ENCODE results near the gene ENAH. TPM values are rescaled to one million over a fixed set of nuclear protein-coding genes. Genes with fewer than 3 reads are reported as not detected.
"Not testable (repeated sequence)": the region's sequence is repeated elsewhere in the genome, so short reads cannot be mapped to it uniquely, and the experiment has no call there.

Gene ENAH
- total RNA-seq, 1 donor from 2014 or later: 179 TPM

DNA sequence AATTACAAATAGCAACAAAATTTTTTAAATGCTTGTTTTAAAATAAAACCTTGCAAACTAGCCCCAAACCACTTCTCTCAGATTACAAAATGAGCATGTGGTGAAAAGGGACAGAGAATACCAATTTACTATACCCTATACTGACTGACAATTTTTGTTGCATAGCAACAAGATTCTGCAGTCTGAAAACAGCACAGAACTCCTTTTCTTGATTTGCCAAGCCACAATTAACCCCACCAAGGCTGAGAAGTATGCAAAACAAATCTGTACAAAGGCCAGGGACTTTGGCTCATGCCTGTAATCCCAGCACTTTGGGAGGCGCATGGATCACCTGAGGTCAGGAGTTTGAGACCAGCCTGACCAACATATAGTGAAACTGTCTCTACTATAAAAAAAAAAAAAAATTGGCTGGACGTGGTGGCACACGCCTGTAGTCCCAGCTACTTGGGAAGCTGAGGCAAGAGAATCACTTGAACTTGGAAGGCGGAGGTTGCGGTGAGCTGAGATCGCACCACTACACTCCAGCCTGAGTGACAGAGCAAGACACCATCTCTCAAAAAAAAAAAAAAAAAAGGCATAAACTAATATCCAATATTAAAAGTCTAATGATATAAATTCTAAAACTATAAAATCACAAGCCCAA is 21.8 kb downstream of the ENAH start:
- Mint-ChIP-seq H3K4me1 (peaks cover 52% of the 10 kb centered on the region), H3K4me3 (no peak overlapping the region), H3K36me3 (ENCODE audit: low read depth) (no peaks in the 10 kb centered on the region), H3K27me3 (ENCODE audit: low read depth) (no peaks in the 10 kb centered on the region), H3K9me3 (no peaks in the 10 kb centered on the region), H3K27ac (ENCODE audit: unreplicated experiment) (no peak overlapping the region)
- no peak for DNase-seq (ENCODE audit: low read depth, low spot score)
- TF ChIP-seq, protein P1, sequence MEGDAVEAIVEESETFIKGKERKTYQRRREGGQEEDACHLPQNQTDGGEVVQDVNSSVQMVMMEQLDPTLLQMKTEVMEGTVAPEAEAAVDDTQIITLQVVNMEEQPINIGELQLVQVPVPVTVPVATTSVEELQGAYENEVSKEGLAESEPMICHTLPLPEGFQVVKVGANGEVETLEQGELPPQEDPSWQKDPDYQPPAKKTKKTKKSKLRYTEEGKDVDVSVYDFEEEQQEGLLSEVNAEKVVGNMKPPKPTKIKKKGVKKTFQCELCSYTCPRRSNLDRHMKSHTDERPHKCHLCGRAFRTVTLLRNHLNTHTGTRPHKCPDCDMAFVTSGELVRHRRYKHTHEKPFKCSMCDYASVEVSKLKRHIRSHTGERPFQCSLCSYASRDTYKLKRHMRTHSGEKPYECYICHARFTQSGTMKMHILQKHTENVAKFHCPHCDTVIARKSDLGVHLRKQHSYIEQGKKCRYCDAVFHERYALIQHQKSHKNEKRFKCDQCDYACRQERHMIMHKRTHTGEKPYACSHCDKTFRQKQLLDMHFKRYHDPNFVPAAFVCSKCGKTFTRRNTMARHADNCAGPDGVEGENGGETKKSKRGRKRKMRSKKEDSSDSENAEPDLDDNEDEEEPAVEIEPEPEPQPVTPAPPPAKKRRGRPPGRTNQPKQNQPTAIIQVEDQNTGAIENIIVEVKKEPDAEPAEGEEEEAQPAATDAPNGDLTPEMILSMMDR (conservative IDR thresholded peaks at IDR 0.05): no peak

DNA sequence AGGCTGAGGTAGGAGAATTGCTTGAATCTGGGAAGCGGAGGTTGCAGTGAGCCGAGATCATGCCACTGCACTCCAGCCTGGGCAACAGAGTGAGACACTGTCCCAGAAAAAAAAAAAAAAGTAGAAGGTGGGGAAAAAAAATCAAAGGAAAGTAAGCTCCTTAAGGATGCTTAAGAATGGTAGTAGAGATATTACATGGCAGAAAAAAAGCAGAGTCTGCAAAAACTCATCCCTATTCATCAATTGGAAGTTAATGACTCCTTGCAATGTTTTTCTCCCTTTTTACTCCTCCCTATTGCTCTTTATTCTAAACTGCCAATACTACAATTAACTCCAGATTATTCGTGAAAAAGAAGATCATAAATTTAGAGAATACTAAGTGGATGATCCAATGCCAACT is 23.4 kb downstream of the ENAH start:
- Mint-ChIP-seq H3K27ac (ENCODE audit: unreplicated experiment) (no peak overlapping the region), H3K4me1 (peaks cover 51% of the 10 kb centered on the region), H3K27me3 (ENCODE audit: low read depth) (no peaks in the 10 kb centered on the region), H3K36me3 (ENCODE audit: low read depth) (peaks cover 6% of the 10 kb centered on the region), H3K9me3 (no peaks in the 10 kb centered on the region), H3K4me3 (no peak overlapping the region)
- DNase-seq (ENCODE audit: low read depth, low spot score): no peak
- TF ChIP-seq, protein P1 (conservative IDR thresholded peaks at IDR 0.05): no peak

DNA sequence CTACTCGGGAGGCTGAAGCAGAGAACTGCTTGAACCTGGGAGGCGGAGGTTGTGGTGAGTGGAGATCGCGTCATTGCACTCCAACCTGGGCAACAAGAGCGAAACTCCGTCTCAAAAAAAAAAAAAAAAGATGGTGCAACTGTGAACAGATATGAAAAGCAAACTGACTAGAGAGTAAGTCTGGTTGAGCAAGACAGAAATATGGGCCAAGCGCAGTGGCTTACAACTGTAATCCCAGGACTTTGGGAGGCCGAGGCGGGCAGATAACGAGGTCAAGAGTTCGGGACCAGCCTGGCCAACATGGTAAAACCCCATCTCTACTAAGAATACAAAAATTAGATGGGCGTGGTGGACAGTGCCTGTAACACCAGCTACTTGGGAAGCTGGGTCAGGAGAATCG is 24.1 kb downstream of the ENAH start:
- H3K36me3 Mint-ChIP-seq (ENCODE audit: low read depth); H3K27me3 Mint-ChIP-seq (ENCODE audit: low read depth); DNase-seq (ENCODE audit: low read depth, low spot score); H3K9me3 Mint-ChIP-seq; H3K27ac Mint-ChIP-seq (ENCODE audit: unreplicated experiment); H3K4me3 Mint-ChIP-seq: not testable (repeated sequence)
- peaks cover 48% of the 10 kb centered on the region for H3K4me1 Mint-ChIP-seq

DNA sequence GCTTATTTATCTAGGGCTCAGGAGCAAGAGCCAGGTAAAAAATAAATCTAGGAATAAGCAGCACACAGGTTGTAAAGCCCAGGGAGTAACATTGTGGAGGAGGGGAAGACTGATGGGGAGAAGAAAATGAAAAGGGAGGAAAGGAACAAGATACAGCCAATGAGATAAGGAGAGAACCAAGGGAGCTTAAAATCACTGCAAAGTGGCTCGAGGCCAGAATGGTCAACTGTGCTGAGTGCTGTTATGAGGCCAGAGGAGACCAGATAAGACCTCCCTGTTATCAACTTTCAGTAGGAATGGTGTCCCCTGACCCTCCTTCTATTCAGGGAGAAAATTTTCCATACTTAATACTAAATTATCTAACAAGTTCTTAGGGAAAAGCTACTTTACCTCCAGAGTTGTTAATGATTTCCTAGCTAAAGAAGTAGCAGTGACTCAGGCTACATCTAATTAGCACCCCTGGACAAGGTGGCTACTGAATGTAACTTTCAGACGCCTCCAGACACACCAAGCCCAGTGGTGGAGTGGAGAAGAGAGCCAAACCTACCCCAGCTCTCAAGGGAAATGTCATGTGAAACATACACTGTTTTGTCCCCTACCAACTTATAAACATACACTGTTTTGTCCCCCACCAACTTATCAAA is 25.5 kb downstream of the ENAH start:
- H3K4me1 Mint-ChIP-seq: peaks cover 52% of the 10 kb centered on the region
- peaks cover 3% of the 10 kb centered on the region for H3K9me3 Mint-ChIP-seq
- H3K27me3 Mint-ChIP-seq (ENCODE audit: low read depth): no peaks in the 10 kb centered on the region
- no peak overlapping the region for H3K4me3 Mint-ChIP-seq
- H3K36me3 Mint-ChIP-seq (ENCODE audit: low read depth): peaks cover 14% of the 10 kb centered on the region
- H3K27ac Mint-ChIP-seq (ENCODE audit: unreplicated experiment): no peak overlapping the region
- DNase-seq (ENCODE audit: low read depth, low spot score): no peak
- TF ChIP-seq, protein P1 (conservative IDR thresholded peaks at IDR 0.05): no peak

DNA sequence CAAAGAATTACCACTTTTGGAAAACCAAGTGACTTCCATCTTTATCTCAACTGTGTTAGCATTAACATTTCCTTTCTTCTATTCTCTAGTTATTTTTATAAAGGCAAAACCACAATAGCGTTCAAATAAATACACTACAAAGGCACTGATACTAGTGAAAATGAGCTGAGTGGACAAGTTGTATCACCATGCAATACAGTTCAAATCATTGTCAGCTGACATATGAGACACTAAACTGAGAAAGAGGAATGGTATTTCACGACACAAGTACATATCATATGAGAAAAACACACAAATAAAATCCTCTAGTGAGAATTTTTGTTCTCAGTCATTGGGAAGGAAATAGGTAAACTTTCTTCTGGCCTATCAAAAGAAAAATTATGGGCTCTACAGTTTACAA is 26.2 kb downstream of the ENAH start:
- Mint-ChIP-seq H3K9me3 (peaks cover 7% of the 10 kb centered on the region), H3K4me3 (no peak overlapping the region), H3K4me1 (peaks cover 49% of the 10 kb centered on the region), H3K27ac (ENCODE audit: unreplicated experiment) (no peak overlapping the region), H3K27me3 (ENCODE audit: low read depth) (no peaks in the 10 kb centered on the region), H3K36me3 (ENCODE audit: low read depth) (peaks cover 20% of the 10 kb centered on the region)
- DNase-seq (ENCODE audit: low read depth, low spot score): no peak
- TF ChIP-seq, protein P1 (conservative IDR thresholded peaks at IDR 0.05): no peak

DNA sequence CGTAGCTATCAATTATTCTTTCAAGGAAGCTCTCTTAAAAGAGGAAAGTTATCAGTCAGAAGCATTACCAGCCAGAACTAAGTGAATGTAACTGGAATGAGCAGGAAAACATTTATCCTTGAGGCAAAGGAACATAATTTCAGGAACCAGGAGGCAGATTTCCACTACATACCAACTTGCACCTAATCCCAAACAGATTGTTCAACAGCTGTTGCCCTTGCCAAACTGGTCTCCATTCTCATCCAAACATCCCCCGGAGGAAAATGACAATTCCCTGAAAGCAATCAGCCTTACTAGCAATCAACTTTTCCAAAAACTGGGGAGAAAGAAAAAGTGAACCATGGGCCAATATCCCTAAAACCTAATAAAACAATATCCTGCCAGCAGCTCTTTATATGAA is 35.0 kb downstream of the ENAH start:
- Mint-ChIP-seq H3K27ac (ENCODE audit: unreplicated experiment) (no peak overlapping the region), H3K4me3 (no peak overlapping the region), H3K9me3 (peaks cover 12% of the 10 kb centered on the region), H3K4me1 (peaks cover 33% of the 10 kb centered on the region), H3K27me3 (ENCODE audit: low read depth) (no peaks in the 10 kb centered on the region), H3K36me3 (ENCODE audit: low read depth) (peaks cover 27% of the 10 kb centered on the region)
- TF ChIP-seq, protein P1 (conservative IDR thresholded peaks at IDR 0.05): no peak
- DNase-seq (ENCODE audit: low read depth, low spot score): no peak
